ENCODE measurements around the gene CPXM1. TPM values are rescaled to one million over a fixed set of nuclear protein-coding genes. Genes with fewer than 3 reads are reported as not detected.

Gene CPXM1
- total and polyA plus RNA-seq, 9 of the 15 experiments (the other 6 are each of a cell fraction or from before 2014, with no cell fraction given): 0.04 to 1.1 (median 0.37) TPM; not detected in 2

GRCh38 chr20:2757001-2757400, 43.4 kb downstream of the CPXM1 start:
- no peaks in the 10 kb centered on the region for H3K36me3 ChIP-seq (ENCODE audit: control insufficient read depth, insufficient read depth, low read length)
- H3K9ac ChIP-seq (ENCODE audit: insufficient read depth in 1 of 2, low read depth in 2 of 2, low read length in 2 of 2): no peak overlapping the region
- POLR2A ChIA-PET: interaction anchor here (0.6 kb wide), 1 partner anchor 268 kb away, joined by 4 read pairs; no protein-coding TSS in a partner anchor
- H3K4me2 ChIP-seq (ENCODE audit: insufficient read depth, low read length): no peak overlapping the region
- no TSS peak for BruUV-seq (replicated peaks)
- H3K4me1 ChIP-seq (replicated peaks in 1 of 2; ENCODE audit: control insufficient read depth in 2 of 2, insufficient read depth in 2 of 2, low read length in 2 of 2): peaks cover 2 to 22% of the 10 kb centered on the region in 2 experiments; a peak in 4 of 5 replicates
- WGBS (ENCODE audit: insufficient coverage, low coverage, missing lambda C conversion rate): 0% methylated on average over 4 of the region's 5 CpGs
- DNase-seq (ENCODE audit: extremely low read depth in 1 of 4, low spot score in 3 of 4): no peak
- no peaks in the 10 kb centered on the region for H3K9me3 ChIP-seq (replicated peaks; ENCODE audit: control insufficient read depth, insufficient read depth, low read depth, low read length)
- in situ Hi-C loops (cut with MboI): loop anchor here (5.0 to 10.0 kb wide), 2 partner anchors 90 to 238 kb away; no protein-coding TSS in a partner anchor
- no peaks in the 10 kb centered on the region for H4K20me1 ChIP-seq (replicated peaks; ENCODE audit: control insufficient read depth, insufficient read depth, low read length)
- no peak overlapping the region for H3K27ac ChIP-seq (ENCODE audit: extremely low read depth, low read depth, low read length)
- CTCF ChIA-PET (ENCODE audit: low intra/inter-chr PET ratio): interaction anchor here (3.2 kb wide), 1 partner anchor 95 kb away, joined by 24 read pairs; no protein-coding TSS in a partner anchor
- H3K9me1 ChIP-seq (ENCODE audit: control insufficient read depth, insufficient read depth, low read length): no peaks in the 10 kb centered on the region
- FAIRE-seq: no peak
- no peak for ATAC-seq
- intact Hi-C loops (cut with micrococcal nuclease): loop anchor here (2.0 kb wide), 1 partner anchor 244 kb away; no protein-coding TSS in a partner anchor
- no peak for TF ChIP-seq PREB (CRISPR knock-in tag; IDR thresholded peaks at IDR 0.05)
- TF ChIP-seq JUN (IDR thresholded peaks at IDR 0.05; ENCODE audit: borderline replicate concordance, low read depth, low read length): no peak
- no peak for TF ChIP-seq JUN (CRISPR knock-in tag; IDR thresholded peaks at IDR 0.05; ENCODE audit: borderline replicate concordance)
- TF ChIP-seq BDP1 (IDR thresholded peaks at IDR 0.05; ENCODE audit: insufficient read depth, insufficient read length): no peak
- no peak for TF ChIP-seq ZNF57 (CRISPR knock-in tag; IDR thresholded peaks at IDR 0.05)
- no peak for TF ChIP-seq NBN (IDR thresholded peaks at IDR 0.05; ENCODE audit: low read depth)
- TF ChIP-seq ID3 (CRISPR knock-in tag; IDR thresholded peaks at IDR 0.05): no peak
- TF ChIP-seq ID3 (tag; IDR thresholded peaks at IDR 0.05): no peak
- no peak for TF ChIP-seq CC2D1A (IDR thresholded peaks at IDR 0.05)
- no peak for TF ChIP-seq DEAF1 (CRISPR knock-in tag; IDR thresholded peaks at IDR 0.05)
- no peak for TF ChIP-seq ZNF165 (CRISPR knock-in tag; IDR thresholded peaks at IDR 0.05; ENCODE audit: borderline replicate concordance)
- no peak for TF ChIP-seq SMC3 (conservative IDR thresholded peaks at IDR 0.05; ENCODE audit: insufficient read depth, low read depth, low read length)
- no peak for TF ChIP-seq ZBTB7A (IDR thresholded peaks at IDR 0.05; ENCODE audit: borderline replicate concordance, control insufficient read depth, low read depth, low read length)
- no peak overlapping the region for H3K4me3 ChIP-seq
- no peaks in the 10 kb centered on the region for H3K79me2 ChIP-seq (ENCODE audit: control insufficient read depth, insufficient read depth, low read length)
- H3K27me3 ChIP-seq (ENCODE audit: control insufficient read depth in 2 of 2, insufficient read depth in 2 of 2, low read length in 2 of 2): peaks cover 0 to 24% of the 10 kb centered on the region in 2 experiments; a peak in 2 of 5 replicates
- no peak overlapping the region for H2AFZ ChIP-seq (ENCODE audit: low read depth, low read length)

Data from K562 (cell line).